ENCODE measurements around the gene CBR4.

CBR4 gene

GRCh38 chr4:169042608-169043007 is 32.6 kb upstream of the CBR4 start:
- no peak for TF ChIP-seq EZH2phosphoT487 (IDR thresholded peaks at IDR 0.05; ENCODE audit: borderline replicate concordance, low read length)
- TF ChIP-seq CTCF (IDR thresholded peaks at IDR 0.05; ENCODE audit: low read depth, low read length, poor library complexity, severe bottlenecking), result no peak
- H3K36me3 ChIP-seq (ENCODE audit: control insufficient read depth, low read length), result no peaks in the 10 kb centered on the region
- H3K27me3 ChIP-seq (ENCODE audit: control insufficient read depth, low read length), result no peaks in the 10 kb centered on the region
- H3K4me1 ChIP-seq (ENCODE audit: control insufficient read depth, low read length), result no peaks in the 10 kb centered on the region
- no peaks in the 10 kb centered on the region for H3K79me2 ChIP-seq (ENCODE audit: control insufficient read depth, low read length)
- no peak overlapping the region for H3K4me3 ChIP-seq (ENCODE audit: low read length)
- H3K27ac ChIP-seq (ENCODE audit: low read depth, low read length), result no peak overlapping the region
- H4K20me1 ChIP-seq (ENCODE audit: control insufficient read depth, insufficient read depth, low read depth, low read length), result no peaks in the 10 kb centered on the region
- H3K9me3 ChIP-seq (ENCODE audit: control insufficient read depth, insufficient read depth, low read length), result no peaks in the 10 kb centered on the region
- no peak overlapping the region for H3K4me2 ChIP-seq (ENCODE audit: low read length)
- no peaks in the 10 kb centered on the region for H3F3A ChIP-seq (ENCODE audit: control insufficient read depth, insufficient read depth)
- H3K9me2 ChIP-seq (replicated peaks; ENCODE audit: control insufficient read depth, low read length), result no peaks in the 10 kb centered on the region

- Histone ChIP-seq H3K4me1 (ENCODE audit: control insufficient read depth, low read length) (no peaks in the 10 kb centered on the region), H3K9me2 (replicated peaks; ENCODE audit: control insufficient read depth, low read length) (no peaks in the 10 kb centered on the region), H3K27ac (ENCODE audit: low read depth, low read length) (no peak overlapping the region), H3K79me2 (ENCODE audit: control insufficient read depth, low read length) (no peaks in the 10 kb centered on the region), H3F3A (ENCODE audit: control insufficient read depth, insufficient read depth) (no peaks in the 10 kb centered on the region), H3K4me2 (ENCODE audit: low read length) (no peak overlapping the region), H4K20me1 (ENCODE audit: control insufficient read depth, insufficient read depth, low read depth, low read length) (no peaks in the 10 kb centered on the region), H3K36me3 (ENCODE audit: control insufficient read depth, low read length) (no peaks in the 10 kb centered on the region), H3K4me3 (ENCODE audit: low read length) (no peak overlapping the region), H3K27me3 (ENCODE audit: control insufficient read depth, low read length) (no peaks in the 10 kb centered on the region), H3K9me3 (ENCODE audit: control insufficient read depth, insufficient read depth, low read length) (no peaks in the 10 kb centered on the region)
- TF ChIP-seq CTCF (IDR thresholded peaks at IDR 0.05; ENCODE audit: low read depth, low read length, poor library complexity, severe bottlenecking), result no peak
- TF ChIP-seq EZH2phosphoT487 (IDR thresholded peaks at IDR 0.05; ENCODE audit: borderline replicate concordance, low read length), result no peak
Measured at GRCh38 chr4:169040559-169041261, 30.7 kb upstream of the CBR4 start.

- no peaks in the 10 kb centered on the region for H3K79me2 ChIP-seq (ENCODE audit: control insufficient read depth, low read length)
- TF ChIP-seq EZH2phosphoT487 (IDR thresholded peaks at IDR 0.05; ENCODE audit: borderline replicate concordance, low read length) (no peak), CTCF (IDR thresholded peaks at IDR 0.05; ENCODE audit: low read depth, low read length, poor library complexity, severe bottlenecking) (no peak)
- no peak overlapping the region for H3K4me2 ChIP-seq (ENCODE audit: low read length)
- H3K36me3 ChIP-seq (ENCODE audit: control insufficient read depth, low read length), result no peaks in the 10 kb centered on the region
- H3K27ac ChIP-seq (ENCODE audit: low read depth, low read length), result no peak overlapping the region
- H3K9me3 ChIP-seq (ENCODE audit: control insufficient read depth, insufficient read depth, low read length), result no peaks in the 10 kb centered on the region
- H4K20me1 ChIP-seq (ENCODE audit: control insufficient read depth, insufficient read depth, low read depth, low read length), result no peaks in the 10 kb centered on the region
- no peaks in the 10 kb centered on the region for H3K27me3 ChIP-seq (ENCODE audit: control insufficient read depth, low read length)
- no peaks in the 10 kb centered on the region for H3K9me2 ChIP-seq (replicated peaks; ENCODE audit: control insufficient read depth, low read length)
- no peak overlapping the region for H3K4me3 ChIP-seq (ENCODE audit: low read length)
- no peaks in the 10 kb centered on the region for H3F3A ChIP-seq (ENCODE audit: control insufficient read depth, insufficient read depth)
- no peaks in the 10 kb centered on the region for H3K4me1 ChIP-seq (ENCODE audit: control insufficient read depth, low read length)
Measured at GRCh38 chr4:169039251-169039954, 29.3 kb upstream of the CBR4 start.
